Effector memory CD4-positive, alpha-beta T cell (primary cell): Measurements from ENCODE around the gene ZSWIM1.
"Not testable (repeated sequence)": the region's sequence is repeated elsewhere in the genome, so short reads cannot be mapped to it uniquely, and the experiment has no call there.

Experiments
- DNase-seq, 3 donors: peaks; one replicate each; pipeline ENCODE4 v3.0.0-alpha.2; 2020
- H3K27ac ChIP-seq: 2 replicates; pipeline ENCODE4 v1.7.0; 2013; ENCODE audit warnings: mild to moderate bottlenecking, low read length, moderate library complexity; ENCODE audit not compliant: insufficient read depth, poor library complexity, severe bottlenecking
- H3K27me3 ChIP-seq: replicated peaks from 2 replicates; pipeline ENCODE4 v1.7.0; 2013; ENCODE audit warnings: mild to moderate bottlenecking, low read length; ENCODE audit not compliant: insufficient read depth, control insufficient read depth, poor library complexity, severe bottlenecking
- H3K36me3 ChIP-seq: 2 replicates; pipeline ENCODE4 v1.7.0; 2013; ENCODE audit warnings: mild to moderate bottlenecking, low read length, moderate library complexity; ENCODE audit not compliant: control insufficient read depth, insufficient read depth
- H3K4me1 ChIP-seq: 2 replicates; pipeline ENCODE4 v1.7.0; 2013; ENCODE audit warnings: low read length, mild to moderate bottlenecking; ENCODE audit not compliant: control insufficient read depth, insufficient read depth, poor library complexity, severe bottlenecking
- H3K4me3 ChIP-seq: 2 replicates; pipeline ENCODE4 v1.7.0; 2013; ENCODE audit warnings: low read length, low read depth, mild to moderate bottlenecking; ENCODE audit not compliant: insufficient read depth, poor library complexity, severe bottlenecking
- H3K9me3 ChIP-seq: 2 replicates; pipeline ENCODE4 v1.7.0; 2013; ENCODE audit warnings: mild to moderate bottlenecking, low read length, moderate library complexity; ENCODE audit not compliant: control insufficient read depth

Gene ZSWIM1

DNA sequence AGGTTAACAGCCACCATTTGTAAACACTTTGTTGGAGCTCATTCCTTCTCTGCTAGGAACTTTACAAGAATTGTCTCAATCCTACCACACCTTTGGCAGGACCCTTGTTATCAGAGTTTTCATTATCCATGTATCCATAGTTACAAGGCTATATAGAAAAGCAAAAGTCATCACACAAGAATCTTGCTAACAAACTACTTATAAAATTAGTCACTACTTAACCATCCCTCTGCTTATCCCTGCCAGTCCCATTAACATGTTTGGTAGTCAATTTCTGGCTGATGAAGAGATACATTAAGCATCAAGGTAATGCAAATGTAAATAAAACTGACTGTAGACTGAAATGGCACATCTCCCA, 13.2 kb upstream of the ZSWIM1 start:
- Histone ChIP-seq H3K9me3 (no peaks in the 10 kb centered on the region), H3K4me3 (no peak overlapping the region), H3K4me1 (no peaks in the 10 kb centered on the region), H3K27ac (no peak overlapping the region), H3K36me3 (no peaks in the 10 kb centered on the region), H3K27me3 (no peaks in the 10 kb centered on the region)
- no peak for DNase-seq

DNA sequence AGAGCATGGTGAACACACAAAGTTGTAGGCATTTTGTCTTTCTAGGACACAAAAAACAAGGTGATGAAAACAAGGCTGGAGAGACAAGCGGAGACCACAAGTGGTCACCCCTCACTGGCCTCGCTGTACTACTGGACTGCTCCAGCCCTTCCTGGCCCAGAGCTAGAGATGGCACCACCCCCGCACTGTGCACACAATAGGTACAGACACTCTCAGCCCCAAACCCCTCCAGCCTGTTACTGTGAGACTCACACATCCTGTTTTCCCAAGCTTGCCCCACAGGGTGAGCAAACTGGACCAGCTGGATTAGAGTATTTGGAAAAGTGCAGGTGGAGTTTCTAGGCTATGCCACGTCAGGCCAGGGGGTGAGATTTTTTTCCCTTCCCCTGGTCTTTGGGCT, 8.4 kb upstream of the ZSWIM1 start:
- Histone ChIP-seq H3K4me3 (no peak overlapping the region), H3K9me3 (no peaks in the 10 kb centered on the region), H3K36me3 (peaks cover 7% of the 10 kb centered on the region), H3K27me3 (no peaks in the 10 kb centered on the region), H3K4me1 (no peaks in the 10 kb centered on the region), H3K27ac (no peak overlapping the region)
- DNase-seq: no peak

DNA sequence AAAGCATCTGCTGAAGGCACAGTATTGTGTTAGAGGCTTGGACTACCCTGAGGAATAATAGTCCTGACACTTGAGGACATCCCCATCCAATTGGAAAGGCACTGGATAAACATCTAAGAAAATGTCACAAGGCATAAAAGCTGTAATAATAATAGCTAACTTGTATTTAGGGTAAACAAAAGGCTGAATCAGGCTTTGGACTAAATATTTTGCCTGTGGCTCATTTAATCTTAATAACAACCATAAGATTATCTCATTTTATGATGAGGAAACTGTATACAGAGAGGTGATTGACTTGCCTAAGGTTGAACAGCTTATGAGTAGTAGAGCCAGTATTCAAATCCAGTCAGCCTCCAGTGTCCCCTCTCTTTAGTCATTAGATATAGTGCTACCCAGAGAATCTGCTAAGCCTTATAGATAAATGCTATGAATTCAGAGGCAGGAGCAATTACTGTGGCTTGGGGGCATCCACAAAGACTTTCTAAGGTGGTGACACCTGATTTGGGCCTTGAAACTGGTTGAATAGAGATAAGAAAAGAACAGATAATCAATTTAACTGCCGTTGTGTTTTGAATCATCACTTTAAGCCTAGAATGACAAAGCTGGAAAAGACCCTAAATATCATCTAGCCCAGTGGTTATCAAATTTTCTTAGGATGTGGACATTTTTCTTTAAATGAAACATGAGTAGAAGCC, 7.5 kb upstream of the ZSWIM1 start:
- Histone ChIP-seq H3K4me1 (no peaks in the 10 kb centered on the region), H3K9me3 (no peaks in the 10 kb centered on the region), H3K27me3 (no peaks in the 10 kb centered on the region), H3K36me3 (peaks cover 13% of the 10 kb centered on the region), H3K27ac (no peak overlapping the region), H3K4me3 (no peak overlapping the region)
- DNase-seq: no peak

DNA sequence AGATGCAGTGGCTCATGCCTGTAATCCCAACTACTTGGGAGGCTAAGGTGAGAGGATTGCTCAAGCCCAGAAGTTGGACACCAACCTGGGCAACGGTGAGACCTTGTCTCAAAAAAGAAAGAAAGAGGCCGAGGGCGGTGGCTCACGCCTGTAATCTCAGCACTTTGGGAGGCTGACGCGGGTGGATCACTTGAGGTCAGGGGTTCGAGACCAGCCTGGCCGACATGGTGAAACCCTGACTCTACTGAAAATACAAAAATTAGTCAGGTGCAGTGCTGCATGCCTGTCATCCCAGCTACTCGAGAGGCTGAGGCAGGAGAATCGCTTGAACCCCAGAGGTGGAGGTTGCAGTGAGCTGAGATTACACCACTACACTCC, 6.9 kb upstream of the ZSWIM1 start:
- not testable (repeated sequence) for H3K9me3 ChIP-seq, H3K4me1 ChIP-seq, DNase-seq, H3K4me3 ChIP-seq, H3K27ac ChIP-seq, H3K27me3 ChIP-seq
- H3K36me3 ChIP-seq: peaks cover 13% of the 10 kb centered on the region

DNA sequence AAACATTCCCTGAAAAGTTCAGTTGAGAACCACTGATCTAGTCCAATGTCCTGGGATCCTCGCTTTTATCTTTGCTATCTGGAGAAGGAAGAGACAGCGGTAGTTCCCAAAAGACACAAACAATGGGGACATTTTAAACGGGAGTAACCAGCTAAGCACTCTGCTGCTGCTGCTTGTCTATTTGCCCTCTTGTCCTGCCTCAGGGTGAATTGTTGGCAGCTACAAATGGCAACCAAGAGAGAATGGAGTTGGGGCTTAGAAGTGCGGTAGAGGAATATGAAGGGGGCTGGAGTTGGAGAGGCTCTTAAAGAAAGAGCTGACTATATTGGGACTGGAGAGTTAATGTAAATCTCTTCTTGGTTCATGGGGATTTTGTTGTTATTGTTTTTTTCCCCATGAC, 6.5 kb upstream of the ZSWIM1 start:
- no peaks in the 10 kb centered on the region for H3K9me3 ChIP-seq
- no peak for DNase-seq
- no peak overlapping the region for H3K4me3 ChIP-seq
- no peak overlapping the region for H3K27ac ChIP-seq
- H3K27me3 ChIP-seq: no peaks in the 10 kb centered on the region
- H3K4me1 ChIP-seq: no peaks in the 10 kb centered on the region
- peaks cover 13% of the 10 kb centered on the region for H3K36me3 ChIP-seq

DNA sequence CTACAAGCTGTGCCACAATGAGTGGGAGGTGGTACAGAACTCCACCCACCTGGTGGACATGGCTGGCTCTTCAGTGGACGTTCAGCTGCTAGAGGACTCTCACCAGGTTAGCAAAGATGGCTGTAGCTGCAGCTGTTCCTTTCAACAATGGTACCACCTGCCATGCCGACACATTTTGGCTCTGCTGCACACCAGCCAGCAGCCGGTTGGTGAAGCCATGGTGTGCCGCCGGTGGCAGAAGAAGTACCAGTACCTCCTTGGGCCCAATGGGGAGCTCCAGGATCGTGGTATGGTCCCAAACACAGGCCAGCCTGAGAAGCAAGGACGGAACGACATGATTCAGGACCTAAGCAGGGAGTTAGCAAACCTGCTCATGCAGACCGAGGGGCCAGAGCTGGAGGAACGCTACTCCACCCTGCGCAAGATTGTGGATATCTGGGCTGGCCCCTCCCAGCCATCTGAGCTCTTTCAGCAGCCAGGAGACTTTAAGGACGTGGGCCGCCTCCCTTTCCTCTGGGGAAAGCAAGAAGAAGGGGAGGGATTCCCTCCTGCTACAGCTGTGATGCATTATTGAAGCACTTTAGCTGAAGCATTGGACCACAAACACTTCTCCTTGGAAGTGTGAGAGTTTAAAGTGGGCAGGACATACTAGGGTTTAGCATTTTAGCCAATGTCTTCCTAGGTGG, 2.8 kb upstream of the ZSWIM1 start:
- Histone ChIP-seq H3K9me3 (no peaks in the 10 kb centered on the region), H3K27me3 (no peaks in the 10 kb centered on the region), H3K36me3 (peaks cover 20% of the 10 kb centered on the region), H3K4me3 (no peak overlapping the region), H3K27ac (no peak overlapping the region), H3K4me1 (peaks cover 9% of the 10 kb centered on the region)
- no peak for DNase-seq

DNA sequence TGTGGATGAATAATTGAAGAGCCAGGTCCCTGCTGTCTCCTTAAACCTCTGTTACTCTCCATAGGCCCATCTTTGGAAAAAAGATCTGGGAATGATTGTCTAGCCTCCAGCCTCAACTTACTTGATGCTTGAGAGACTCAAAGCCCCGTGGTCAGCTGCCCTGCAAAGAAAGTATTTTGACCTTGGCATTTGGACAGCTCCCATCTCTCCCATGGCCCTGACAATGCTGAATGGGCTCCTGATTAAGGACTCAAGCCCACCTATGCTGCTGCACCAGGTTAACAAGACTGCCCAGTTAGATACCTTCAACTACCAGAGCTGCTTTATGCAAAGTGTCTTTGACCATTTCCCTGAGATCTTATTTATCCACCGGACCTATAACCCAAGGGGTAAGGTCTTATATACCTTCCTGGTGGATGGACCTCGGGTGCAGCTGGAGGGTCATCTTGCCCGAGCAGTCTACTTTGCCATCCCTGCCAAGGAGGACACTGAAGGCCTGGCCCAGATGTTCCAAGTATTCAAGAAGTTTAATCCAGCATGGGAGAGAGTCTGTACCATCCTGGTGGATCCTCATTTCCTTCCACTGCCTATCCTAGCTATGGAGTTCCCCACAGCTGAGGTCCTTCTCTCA, 1.6 kb downstream of the ZSWIM1 start:
- H3K36me3 ChIP-seq: peaks cover 23% of the 10 kb centered on the region
- no peaks in the 10 kb centered on the region for H3K9me3 ChIP-seq
- H3K27me3 ChIP-seq: no peaks in the 10 kb centered on the region
- no peak overlapping the region for H3K27ac ChIP-seq
- peaks cover 21% of the 10 kb centered on the region for H3K4me1 ChIP-seq
- no peak for DNase-seq
- no peak overlapping the region for H3K4me3 ChIP-seq

DNA sequence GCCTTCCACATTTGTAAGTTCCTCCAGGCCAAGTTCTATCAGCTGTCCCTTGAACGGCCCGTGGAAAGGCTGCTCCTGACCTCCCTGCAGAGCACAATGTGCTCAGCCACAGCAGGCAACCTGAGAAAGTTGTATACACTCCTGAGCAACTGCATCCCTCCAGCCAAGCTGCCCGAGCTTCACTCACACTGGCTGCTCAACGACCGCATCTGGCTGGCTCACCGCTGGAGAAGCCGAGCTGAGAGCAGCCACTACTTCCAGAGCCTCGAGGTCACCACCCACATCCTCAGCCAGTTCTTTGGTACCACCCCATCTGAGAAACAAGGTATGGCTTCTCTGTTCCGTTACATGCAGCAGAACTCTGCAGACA, 2.1 kb downstream of the ZSWIM1 start:
- no peaks in the 10 kb centered on the region for H3K27me3 ChIP-seq
- no peak overlapping the region for H3K4me3 ChIP-seq

DNA sequence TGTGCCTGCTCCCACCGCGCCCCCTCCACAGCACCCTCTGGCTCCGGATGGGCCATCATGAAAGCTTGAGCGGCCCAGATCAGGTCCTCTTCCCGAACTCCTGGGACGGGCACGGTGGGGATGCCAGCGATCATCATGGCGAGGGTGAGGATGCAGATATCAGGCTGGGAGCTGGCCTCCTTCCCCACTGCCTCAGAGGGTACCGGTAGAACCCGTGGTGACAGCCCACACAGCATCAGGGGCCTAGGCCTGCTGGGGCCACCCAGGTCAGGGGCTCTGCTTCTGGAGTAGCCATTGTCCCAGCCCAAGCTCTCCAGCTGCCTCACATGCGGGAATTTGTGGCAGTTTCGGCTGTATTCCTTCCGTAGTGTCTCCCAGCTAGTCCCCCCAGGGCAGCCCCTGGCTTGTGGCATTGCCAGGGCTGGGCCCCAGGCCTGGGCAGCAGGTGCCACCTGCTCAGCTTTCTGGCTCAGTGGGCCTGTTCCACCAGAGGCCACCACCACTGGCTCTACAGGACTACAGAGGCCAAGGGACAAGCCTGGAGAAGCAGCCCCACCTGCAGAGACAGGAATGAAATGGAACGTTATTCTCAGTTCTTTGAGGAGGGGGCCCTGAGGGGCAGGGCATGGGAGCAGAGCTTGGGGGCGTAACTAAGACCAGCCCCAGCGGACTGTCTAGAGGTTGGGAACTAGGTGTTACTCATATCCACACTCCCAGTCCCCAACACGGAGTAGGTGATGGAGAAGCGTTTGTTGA, 5.7 kb downstream of the ZSWIM1 start:
- Histone ChIP-seq H3K4me3 (no peak overlapping the region), H3K27me3 (no peaks in the 10 kb centered on the region), H3K27ac (no peak overlapping the region), H3K9me3 (no peaks in the 10 kb centered on the region), H3K36me3 (peaks cover 17% of the 10 kb centered on the region), H3K4me1 (peaks cover 22% of the 10 kb centered on the region)
- DNase-seq: no peak

More for the DNA sequence above, 2.1 kb downstream of the ZSWIM1 start:
- H3K27ac ChIP-seq: no peak overlapping the region
- peaks cover 19% of the 10 kb centered on the region for H3K36me3 ChIP-seq
- H3K9me3 ChIP-seq: no peaks in the 10 kb centered on the region
- no peak for DNase-seq
- peaks cover 21% of the 10 kb centered on the region for H3K4me1 ChIP-seq

DNA sequence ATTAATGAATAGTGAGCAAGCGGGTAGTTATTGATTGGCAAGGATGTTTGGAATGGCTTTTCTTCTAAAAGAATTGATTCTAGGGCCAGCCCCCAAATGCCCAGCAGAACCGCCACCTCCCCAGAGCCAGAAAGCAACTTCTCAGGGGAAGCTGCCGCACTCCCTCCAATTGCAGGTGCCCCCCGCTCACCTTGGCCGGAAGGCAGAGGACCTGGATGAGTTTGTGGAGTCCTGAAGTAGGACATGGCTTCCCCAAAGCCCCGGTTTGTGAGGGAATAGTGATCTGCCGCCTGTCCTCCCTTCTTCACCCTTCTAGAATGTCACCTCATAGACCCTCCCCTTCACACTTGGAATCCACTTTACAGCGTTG, 6.3 kb downstream of the ZSWIM1 start, which contains the start of gene SPATA25:
Gene SPATA25, minus strand, starts transcription at position 277 of the 370 bp plus-strand sequence. Its CDS starts 32 bp downstream, at position 245.
- H3K4me1 ChIP-seq: peaks cover 25% of the 10 kb centered on the region
- peaks cover 17% of the 10 kb centered on the region for H3K36me3 ChIP-seq

More for the DNA sequence above, 6.3 kb downstream of the ZSWIM1 start, which contains the start of gene SPATA25:
- Histone ChIP-seq H3K9me3 (no peaks in the 10 kb centered on the region), H3K27ac (no peak within 1 kb of the TSS), H3K4me3 (no peak within 1 kb of the TSS), H3K27me3 (no peaks in the 10 kb centered on the region)
- DNase-seq: no peak
